ENCODE data around the gene TEX38. TPM values are rescaled to one million over a fixed set of nuclear protein-coding genes. Genes with fewer than 3 reads are reported as not detected.

The TEX38 gene
- total RNA-seq (2013; cell fraction: nucleolus; rRNA removed), result not detected in 2 replicates
- total RNA-seq (2014; rRNA removed), result not detected in 2 replicates
- not detected in 2 replicates for total RNA-seq (2014; rRNA removed; fragmentation: Illumina TruSeq; extraction: Trizol)
- total RNA-seq (2021), result not detected in 2 replicates
- not detected for polyA plus RNA-seq (2011; ENCODE audit: low read depth)
- polyA plus RNA-seq (2011; rRNA removed), result 0.07 TPM in 1 of 2 replicates, not detected in the other
- not detected in 2 replicates for polyA plus RNA-seq (2011; cell fraction: cytosol; rRNA removed)
- polyA plus RNA-seq (2011; cell fraction: nucleus; rRNA removed), result 0.15 TPM in 1 of 2 replicates, not detected in the other
- polyA plus RNA-seq (2012), result 0.32 TPM in 1 of 2 replicates, not detected in the other
- polyA plus RNA-seq (2014; fragmentation: Illumina TruSeq; extraction: Trizol), result not detected in 2 replicates
- not detected for polyA plus RNA-seq (2014; fragmentation: Nextera tagmentation; extraction: Ambion mirVana)
- polyA plus RNA-seq (2014; rRNA removed), result not detected in 2 replicates
- under 1 TPM; 0.15 to 0.32 TPM for polyA plus RNA-seq (2016; fragmentation: Nextera tagmentation; extraction: Ambion mirVana)
- 0.21 TPM in 1 of 2 replicates, not detected in the other for polyA minus RNA-seq (2011; rRNA and poly(A)+ RNA removed)
- not detected in 2 replicates for polyA minus RNA-seq (2011; cell fraction: cytosol; rRNA and poly(A)+ RNA removed)
- not detected in 2 replicates for polyA minus RNA-seq (2011; cell fraction: nucleus; rRNA and poly(A)+ RNA removed)
- not detected for Bru-seq, nascent RNA
- not detected for BruChase-seq, experiment 1, labeled RNA remaining after a 6-hour chase
- not detected for BruChase-seq, experiment 2, labeled RNA remaining after a 2-hour chase
- long read RNA-seq, experiment 1, result 0 reads
- long read RNA-seq, experiment 2, result 0 reads

DNA sequence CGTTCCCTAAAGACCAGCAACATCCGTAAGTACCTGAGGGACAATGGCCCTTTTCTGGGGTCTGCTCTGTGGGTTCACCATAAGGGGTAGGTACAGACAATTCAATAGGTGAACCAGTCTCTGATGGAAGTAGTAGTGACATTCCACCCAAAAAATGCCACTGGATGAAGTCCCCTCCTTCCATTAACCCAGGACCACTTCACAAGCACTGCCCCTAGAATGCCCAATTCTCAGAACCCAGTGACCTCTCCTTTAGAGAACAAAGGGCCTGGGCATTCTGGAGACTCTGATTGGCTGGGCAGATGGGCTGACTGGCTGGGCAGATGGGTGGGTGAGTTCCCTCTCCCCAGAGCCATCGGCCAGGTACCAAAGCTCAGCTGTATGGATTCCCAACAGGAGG, at the start of gene TEX38:
Gene TEX38 (plus strand): TSS at position 301 of the 400 bp plus-strand sequence. CDS start 81 bp downstream, at position 382.
- FAIRE-seq, result no peak
- Histone ChIP-seq H3K4me1 (ENCODE audit: control insufficient read depth, insufficient read depth, low read length) (peaks cover 15% of the 10 kb centered on the region), H3K27ac (ENCODE audit: control insufficient read depth, insufficient read depth) (no peak within 1 kb of the TSS), H3K9me3 (replicated peaks; ENCODE audit: control insufficient read depth, insufficient read depth, low read length) (no peaks in the 10 kb centered on the region), H3K4me3 (no peak within 1 kb of the TSS), H3K4me2 (ENCODE audit: control insufficient read depth, insufficient read depth) (no peak within 1 kb of the TSS), H3K27me3 (replicated peaks in 1 of 2; ENCODE audit: control insufficient read depth in 2 of 2, insufficient read depth in 2 of 2, low read length in 1 of 2) (no peaks in the 10 kb centered on the region), H3K79me2 (ENCODE audit: control insufficient read depth, insufficient read depth, low read length) (peaks cover 14% of the 10 kb centered on the region), H3K9ac (ENCODE audit: control insufficient read depth, insufficient read depth, low read length) (no peak within 1 kb of the TSS), H2AFZ (ENCODE audit: control insufficient read depth, low read depth, low read length) (no peak within 1 kb of the TSS), H3K36me3 (ENCODE audit: control insufficient read depth in 2 of 2, insufficient read depth in 2 of 2, low read length in 1 of 2) (peaks cover 2 to 4% of the 10 kb centered on the region in 2 experiments), H4K20me1 (ENCODE audit: control insufficient read depth, insufficient read depth) (no peaks in the 10 kb centered on the region)
- in situ Hi-C loops (cut with MboI), result no loop called here
- ChIA-PET RAD21 (ENCODE audit: unreplicated experiment) (no interaction called here), SMC1A (ENCODE audit: uncharacterized antibody, unreplicated experiment) (no interaction called here), CTCF (no interaction called here), POLR2A (no interaction called here)
- no TSS peak for BruUV-seq (replicated peaks)
- WGBS (ENCODE audit: insufficient coverage, insufficient replicate concordance, low lambda C conversion rate, missing lambda C conversion rate), result 96% methylated on average over 3 of the region's 3 CpGs
- no peak for DNase-seq (ENCODE audit: low read depth, low spot score)
- TF ChIP-seq SMC3 (IDR thresholded peaks at IDR 0.05; ENCODE audit: borderline replicate concordance, low read length) (no peak), BCL11A (IDR thresholded peaks at IDR 0.05; ENCODE audit: low read depth, low read length) (no peak)
- intact Hi-C loops (cut with micrococcal nuclease; ENCODE audit: unreplicated experiment), result no loop called here
- no peak for ATAC-seq

DNA sequence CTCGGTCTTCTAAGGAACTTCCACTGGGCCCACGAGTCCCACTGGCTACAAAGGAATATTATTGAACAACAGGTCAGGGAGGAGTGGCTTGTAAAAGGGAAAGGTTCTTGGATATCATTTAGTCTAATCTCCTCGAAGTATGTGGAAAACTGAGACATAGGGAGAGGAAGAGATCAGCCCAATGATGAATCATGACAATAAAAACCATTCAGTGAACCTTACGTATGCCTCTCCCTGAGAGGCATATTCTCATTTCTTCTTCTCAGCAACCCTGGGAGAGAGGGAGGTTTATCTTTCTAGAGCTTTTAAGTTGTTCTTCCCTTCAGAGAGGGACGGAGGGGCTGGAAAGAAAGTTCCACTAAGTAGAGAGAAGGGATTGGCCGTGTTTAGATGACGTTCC, 49.7 kb upstream of the TEX38 start:
- Histone ChIP-seq H2AFZ (ENCODE audit: control insufficient read depth, low read depth, low read length) (no peak overlapping the region), H3K9ac (ENCODE audit: control insufficient read depth, insufficient read depth, low read length) (no peak overlapping the region), H4K20me1 (ENCODE audit: control insufficient read depth, insufficient read depth) (no peaks in the 10 kb centered on the region), H3K27ac (ENCODE audit: control insufficient read depth, insufficient read depth) (no peak overlapping the region), H3K27me3 (replicated peaks in 1 of 2; ENCODE audit: control insufficient read depth in 2 of 2, insufficient read depth in 2 of 2, low read length in 1 of 2) (no peaks in the 10 kb centered on the region), H3K9me3 (replicated peaks; ENCODE audit: control insufficient read depth, insufficient read depth, low read length) (no peaks in the 10 kb centered on the region), H3K4me3 (no peak overlapping the region), H3K4me2 (ENCODE audit: control insufficient read depth, insufficient read depth) (no peak overlapping the region), H3K79me2 (ENCODE audit: control insufficient read depth, insufficient read depth, low read length) (no peaks in the 10 kb centered on the region), H3K36me3 (ENCODE audit: control insufficient read depth in 2 of 2, insufficient read depth in 2 of 2, low read length in 1 of 2) (no peaks in the 10 kb centered on the region), H3K4me1 (ENCODE audit: control insufficient read depth, insufficient read depth, low read length) (peaks cover 19% of the 10 kb centered on the region)
- in situ Hi-C loops (cut with MboI), result no loop called here
- intact Hi-C loops (cut with micrococcal nuclease; ENCODE audit: unreplicated experiment), result loop anchor here (1.0 kb wide), 1 partner anchor 103 kb away; no protein-coding TSS in a partner anchor
- ATAC-seq (no peak), FAIRE-seq (no peak), DNase-seq (ENCODE audit: low read depth, low spot score) (no peak)
- CTCF ChIA-PET, result interaction anchor here (0.9 to 4.7 kb wide), 7 partner anchors 9 to 103 kb away, joined by 3 to 37 read pairs (median 3); no protein-coding TSS in a partner anchor
- WGBS (ENCODE audit: insufficient coverage, insufficient replicate concordance, low lambda C conversion rate, missing lambda C conversion rate), result 57% methylated on average over 7 of the region's 7 CpGs
- RAD21 ChIA-PET (ENCODE audit: unreplicated experiment), result interaction anchor here (0.6 to 3.4 kb wide), 4 partner anchors 8 to 104 kb away, joined by 3 to 15 read pairs (median 3); partner anchors contain the start of gene EFCAB14
- POLR2A ChIA-PET, result interaction anchor here (1.1 kb wide), 1 partner anchor 8 kb away, joined by 3 read pairs; no protein-coding TSS in a partner anchor
- SMC1A ChIA-PET (ENCODE audit: uncharacterized antibody, unreplicated experiment), result interaction anchor here (1.0 to 2.3 kb wide), 2 partner anchors 99 to 103 kb away, joined by 3 to 13 read pairs; no protein-coding TSS in a partner anchor
- no peak for TF ChIP-seq CHD2 (IDR thresholded peaks at IDR 0.05; ENCODE audit: borderline replicate concordance, low read depth, low read length)
- no peak for TF ChIP-seq YY1 (IDR thresholded peaks at IDR 0.05; ENCODE audit: low read depth, low read length)
- TF ChIP-seq JUNB (IDR thresholded peaks at IDR 0.05), result no peak
- no peak for TF ChIP-seq RUNX3 (IDR thresholded peaks at IDR 0.05; ENCODE audit: low read length)
- BruUV-seq (replicated peaks), result no TSS peak

All from GM12878 (cell line).